HepG2 (cell line): ENCODE measurements around the gene TMEM132D. TPM values are rescaled to one million over a fixed set of nuclear protein-coding genes. Genes with fewer than 3 reads are reported as not detected.

Experiments used
- ATAC-seq: fragments of 200-7000 bp; cut with Tn5 transposase; 3 replicates; pipeline ENCODE4 v1.9.1; 2020; ENCODE audit warnings: mild to moderate bottlenecking, moderate library complexity
- BruUV-seq: library from RNA; stranded (reverse); fragments of 400-500 nt; replicated peaks from 2 replicates; lab custom pipeline; 2021; lab: Mats Ljungman, UMichigan
- CTCF ChIA-PET: fragments of 300-600 bp; formaldehyde crosslinking; extraction: SDS; loops from one replicate; lab custom pipeline; 2021; ENCODE audit warnings: low total read pairs, inconsistent platforms, low intra/inter-chr PET ratio; lab: Yijun Ruan, JAX
- POLR2A ChIA-PET: fragments of 350-600 bp; sonication (Branson Sonifier 250); formaldehyde crosslinking; loops from one replicate; lab custom pipeline; 2020; ENCODE audit warnings: antibody characterized with exemption, inconsistent platforms; lab: Yijun Ruan, JAX
- DNase-seq: peaks from one replicate; pipeline ENCODE4 v3.0.0-alpha.2; 2015; ENCODE audit warnings: low spot score
- FAIRE-seq: peaks from 3 replicates; lab custom pipeline; 2011; peaks lifted over from hg19 to GRCh38; lab: Jason Lieb, UNC
- H2AFZ ChIP-seq: one replicate; pipeline ENCODE4 v1.6.1; 2011; ENCODE audit warnings: low read length, inconsistent platforms
- H3K27ac ChIP-seq: fragments of 300-600 bp; 3 replicates; pipeline ENCODE4 v1.8.0; 2011; ENCODE audit warnings: mixed run types, mild to moderate bottlenecking, mixed read lengths, low read length, inconsistent platforms; ENCODE audit not compliant: insufficient read depth; ENCODE audit errors: extremely low read length
- H3K27me3 ChIP-seq, 2 experiments: fragments of 200-600 bp in 1 of 2; 2 replicates in 1 of 2; 3 replicates in 1 of 2; pipeline versions ENCODE4 v1.6.0 to v1.8.0; 2011; ENCODE audit warnings: low read length in 2 of 2, mild to moderate bottlenecking in 2 of 2, moderate library complexity in 2 of 2, inconsistent platforms in 1 of 2; ENCODE audit not compliant: insufficient read depth in 2 of 2, control insufficient read depth in 1 of 2
- H3K36me3 ChIP-seq, 2 experiments: fragments of 200-600 bp in 1 of 2; replicated peaks in 1 of 2; 2 replicates in 1 of 2; 3 replicates in 1 of 2; pipeline versions ENCODE4 v1.5.1 to v1.8.0; 2011; ENCODE audit warnings: low read length in 2 of 2, inconsistent platforms in 1 of 2; ENCODE audit not compliant: insufficient read depth in 2 of 2, control insufficient read depth in 1 of 2
- H3K4me1 ChIP-seq: 2 replicates; pipeline ENCODE4 v1.5.1; 2012; ENCODE audit warnings: low read length, inconsistent platforms; ENCODE audit not compliant: insufficient read depth
- H3K4me2 ChIP-seq: 2 replicates; pipeline ENCODE4 v1.6.0; 2011; ENCODE audit warnings: low read depth, low read length, inconsistent platforms
- H3K4me3 ChIP-seq, 3 experiments: fragments of 200-600 bp in 1 of 3; sonication (generic), shearing (Covaris generic) in 1 of 3; replicated peaks in 1 of 3; 2 replicates each; pipeline ENCODE4 v1.5.1; 2011 to 2016; ENCODE audit warnings: low read length in 3 of 3, inconsistent platforms in 2 of 3, low read depth in 2 of 3, mild to moderate bottlenecking in 2 of 3, control low read depth in 1 of 3, mixed read lengths in 1 of 3; ENCODE audit not compliant: insufficient read depth in 1 of 3
- H3K79me2 ChIP-seq: one replicate; pipeline ENCODE4 v1.6.1; 2011; ENCODE audit warnings: low read length, inconsistent platforms; ENCODE audit not compliant: insufficient read depth
- H3K9ac ChIP-seq: 2 replicates; pipeline ENCODE4 v1.6.0; 2011; ENCODE audit warnings: mild to moderate bottlenecking, low read depth, low read length, inconsistent platforms; ENCODE audit not compliant: insufficient read depth
- H3K9me3 ChIP-seq: 2 replicates; pipeline ENCODE4 v1.5.1; 2012; ENCODE audit warnings: mild to moderate bottlenecking, low read length
- H4K20me1 ChIP-seq: 2 replicates; pipeline ENCODE4 v1.6.0; 2011; ENCODE audit warnings: inconsistent platforms, mild to moderate bottlenecking, low read length, moderate library complexity; ENCODE audit not compliant: insufficient read depth
- ATF7-NPFF ChIP-seq: sonication (generic); formaldehyde crosslinking; IDR thresholded peaks from 2 replicates; pipeline ENCODE4 v1.8.1; 2023; ENCODE audit warnings: mild to moderate bottlenecking, low read depth, missing genetic modification reagents, moderate library complexity
- ATM ChIP-seq: fragments of 450-650 bp; IDR thresholded peaks from 2 replicates; pipeline ENCODE4 v1.7.1; 2017; ENCODE audit warnings: mild to moderate bottlenecking, borderline replicate concordance
- CHD2 ChIP-seq: IDR thresholded peaks from 2 replicates; pipeline ENCODE4 v1.6.1; 2011; ENCODE audit warnings: low read depth, low read length, improper control_type of control experiment
- FLYWCH1 ChIP-seq: sonication (generic); formaldehyde crosslinking; IDR thresholded peaks from 2 replicates; pipeline ENCODE4 v1.8.1; 2023; ENCODE audit warnings: mild to moderate bottlenecking, missing genetic modification reagents
- GFI1 ChIP-seq: sonication (generic); formaldehyde crosslinking; IDR thresholded peaks from 2 replicates; pipeline ENCODE4 v1.5.0; 2020; ENCODE audit warnings: missing genetic modification reagents, mild to moderate bottlenecking, borderline replicate concordance
- HBP1 ChIP-seq: IDR thresholded peaks from 2 replicates; pipeline ENCODE4 v1.6.1; 2016; ENCODE audit warnings: low read depth, control low read depth
- HDAC6 ChIP-seq: fragments of 200-600 bp; sonication (generic); IDR thresholded peaks from 2 replicates; pipeline ENCODE4 v1.7.0; 2017; ENCODE audit warnings: mild to moderate bottlenecking, antibody characterized with exemption, low read length, low read depth
- HHEX ChIP-seq: IDR thresholded peaks from 2 replicates; pipeline ENCODE4 v1.6.1; 2016; ENCODE audit warnings: control low read depth
- KDM5B ChIP-seq: sonication (generic); formaldehyde crosslinking; IDR thresholded peaks from 2 replicates; pipeline ENCODE4 v1.4.0; 2020; ENCODE audit warnings: missing genetic modification reagents, mild to moderate bottlenecking, borderline replicate concordance
- KLF15 ChIP-seq: sonication (generic); formaldehyde crosslinking; IDR thresholded peaks from 2 replicates; pipeline ENCODE4 v1.8.1; 2023; ENCODE audit warnings: borderline replicate concordance, mild to moderate bottlenecking, inconsistent platforms, missing genetic modification reagents, mixed read lengths
- ONECUT2 ChIP-seq: sonication (generic); formaldehyde crosslinking; IDR thresholded peaks from 2 replicates; pipeline ENCODE4 v1.4.0; 2020; ENCODE audit warnings: missing genetic modification reagents
- SP2 ChIP-seq: sonication (generic); formaldehyde crosslinking; IDR thresholded peaks from 2 replicates; pipeline ENCODE4 v1.5.1; 2020; ENCODE audit warnings: mild to moderate bottlenecking, missing genetic modification reagents
- TEF ChIP-seq: sonication (generic); formaldehyde crosslinking; IDR thresholded peaks from 2 replicates; pipeline ENCODE4 v1.5.0; 2020; ENCODE audit warnings: missing genetic modification reagents
- U2AF1 ChIP-seq: fragments of 200-400 bp; formaldehyde crosslinking; optimal IDR thresholded peaks from 2 replicates; pipeline ENCODE3; 2017; ENCODE audit warnings: mild to moderate bottlenecking, low read depth, low read length
- ZMYM4 ChIP-seq: sonication (generic); formaldehyde crosslinking; IDR thresholded peaks from 2 replicates; pipeline ENCODE4 v1.8.1; 2023; ENCODE audit warnings: mild to moderate bottlenecking, missing genetic modification reagents
- ZNF326 ChIP-seq: sonication (generic); formaldehyde crosslinking; IDR thresholded peaks from 2 replicates; pipeline ENCODE4 v1.4.0; 2020; ENCODE audit warnings: missing genetic modification reagents, borderline replicate concordance
- ZNF546 ChIP-seq: sonication (generic); formaldehyde crosslinking; conservative IDR thresholded peaks from 2 replicates; pipeline ENCODE4 v1.8.1; 2023; ENCODE audit warnings: mild to moderate bottlenecking, missing genetic modification reagents
- ZNF607 ChIP-seq: sonication (generic); formaldehyde crosslinking; IDR thresholded peaks from 2 replicates; pipeline ENCODE4 v1.5.1; 2020; ENCODE audit warnings: missing genetic modification reagents, mild to moderate bottlenecking, borderline replicate concordance
- ZUFSP ChIP-seq: sonication (generic); formaldehyde crosslinking; IDR thresholded peaks from 2 replicates; pipeline ENCODE4 v1.9.0; 2021; ENCODE audit warnings: missing genetic modification reagents, mild to moderate bottlenecking, borderline replicate concordance
- ZXDC ChIP-seq: sonication (generic); formaldehyde crosslinking; IDR thresholded peaks from 2 replicates; pipeline ENCODE4 v1.5.0; 2020; ENCODE audit warnings: mild to moderate bottlenecking, missing genetic modification reagents
- WGBS: methylation state at CpG from one replicate; pipeline ENCODE4 v1.1.6; 2017; ENCODE audit warnings: low lambda C conversion rate; 5-methylcytosine and 5-hydroxymethylcytosine counted together
- in situ Hi-C: cut with HindIII; loops from 2 replicates; pipeline ENCODE4 v1.10.0; 2017; ENCODE audit warnings: low pct_unique_long_range_greater_than_20kb; ENCODE audit not compliant: extremely low pct_ligation_motif_present
- intact Hi-C: fragments of 100-400 bp; cut with micrococcal nuclease; formaldehyde crosslinking; loops from one replicate; pipeline ENCODE4 v1.10.0; 2022; ENCODE audit not compliant: unreplicated experiment
- polyA plus RNA-seq, 8 experiments: library from polyadenylated mRNA; depleted of rRNA in 3 of 8; stranded (reverse) in 7 of 8; unstranded in 1 of 8; fragments of >200 nt; fragmentation: Illumina TruSeq in 4 of 8; extraction: Trizol in 4 of 8; gene quantifications; 2 replicates each; pipeline versions ENCODE4 v1.2.1 to v1.2.3, GENCODE V29; 2011 to 2016; ENCODE audit warnings: low read depth in 4 of 8, missing spikeins in 1 of 8, mixed read lengths in 1 of 8; ENCODE audit not compliant: insufficient read depth in 1 of 8
- total RNA-seq, 5 experiments: library from RNA; depleted of rRNA; stranded (reverse); fragments of >200 nt; fragmentation: Illumina TruSeq; extraction: Trizol; gene quantifications; 2 replicates each; pipeline ENCODE4 v1.2.3, GENCODE V29; 2016; ENCODE audit warnings: low read depth in 1 of 5

The TMEM132D gene
- total and polyA plus RNA-seq, 2 of the 13 experiments (the other 11 are each of a cell fraction or from before 2014, with no cell fraction given), result not detected

- no peak overlapping the region for H3K27ac ChIP-seq
- no peaks in the 10 kb centered on the region; a peak in 1 of 5 replicates for H3K27me3 ChIP-seq
- BruUV-seq, result no TSS peak
- 19% methylated on average over 4 of the region's 4 CpGs for WGBS
- no peak overlapping the region for H3K4me2 ChIP-seq
- ATAC-seq (no peak), DNase-seq (no peak), FAIRE-seq (no peak)
- ChIA-PET CTCF (no interaction called here), POLR2A (no interaction called here)
- H2AFZ ChIP-seq, result no peak overlapping the region
- intact Hi-C loops (no loop called here), in situ Hi-C loops (no loop called here)
- no peaks in the 10 kb centered on the region for H4K20me1 ChIP-seq
- H3K9ac ChIP-seq, result no peak overlapping the region
- no peaks in the 10 kb centered on the region for H3K36me3 ChIP-seq
- peaks cover 10% of the 10 kb centered on the region; the same call in 1 of the 2 replicates for H3K9me3 ChIP-seq
- H3K4me3 ChIP-seq, result no peak overlapping the region
- no peaks in the 10 kb centered on the region for H3K79me2 ChIP-seq
- no peaks in the 10 kb centered on the region for H3K4me1 ChIP-seq
- no peak for TF ChIP-seq ZUFSP (CRISPR knock-in tag)
- TF ChIP-seq ZXDC (CRISPR knock-in tag), result no peak
- no peak for TF ChIP-seq U2AF1
- no peak for TF ChIP-seq HBP1
- no peak for TF ChIP-seq CHD2
- no peak for TF ChIP-seq FLYWCH1 (CRISPR knock-in tag)
- TF ChIP-seq ZNF326 (CRISPR knock-in tag), result no peak
- TF ChIP-seq TEF (CRISPR knock-in tag), result no peak
- no peak for TF ChIP-seq KDM5B
- no peak for TF ChIP-seq ZNF607 (CRISPR knock-in tag)
- TF ChIP-seq GFI1, result no peak
- TF ChIP-seq ZMYM4 (CRISPR knock-in tag), result no peak
- TF ChIP-seq ONECUT2 (CRISPR knock-in tag), result no peak
- TF ChIP-seq SP2 (CRISPR knock-in tag), result no peak
- TF ChIP-seq KLF15 (CRISPR knock-in tag), result no peak
- TF ChIP-seq ZNF546, result no peak
- no peak for TF ChIP-seq HDAC6
- TF ChIP-seq ATF7-NPFF (CRISPR knock-in tag), result no peak
- TF ChIP-seq ATM, result no peak
- no peak for TF ChIP-seq HHEX (CRISPR knock-in tag)
These were observed 183.2 kb downstream of the TMEM132D start for GRCh38 chr12:129720618-129721017.
